ENCODE measurements around the gene LBHD2.

GRCh38 chr14:103096387-103096786 is 12.4 kb downstream of the LBHD2 start:
- no peak for TF ChIP-seq POLR2A (IDR thresholded peaks at IDR 0.05)
- no peak for TF ChIP-seq CTCF (IDR thresholded peaks at IDR 0.05)
